HepG2 (cell line): ENCODE measurements around the gene RBFOX1.

Experiments used
- BATF2 ChIP-seq: sonication (generic); formaldehyde crosslinking; IDR thresholded peaks from 2 replicates; pipeline ENCODE4 v1.8.0; 2022; ENCODE audit warnings: mild to moderate bottlenecking, missing genetic modification reagents, moderate library complexity
- CTCF ChIP-seq: sonication (generic); formaldehyde crosslinking; IDR thresholded peaks from 2 replicates; pipeline ENCODE4 v1.5.0; 2020; ENCODE audit warnings: mild to moderate bottlenecking, missing genetic modification reagents, moderate library complexity
- FOXK2 ChIP-seq: fragments of 450-650 bp; IDR thresholded peaks from 2 replicates; pipeline ENCODE4 v1.6.1; 2016
- FOXP1 ChIP-seq, 2 experiments: fragments of 450-650 bp in 1 of 2; IDR thresholded peaks; 2 replicates each; pipeline ENCODE4 v1.6.1; 2017 to 2018; ENCODE audit warnings: antibody characterized with exemption in 1 of 2
- GZF1 ChIP-seq: sonication (generic); formaldehyde crosslinking; IDR thresholded peaks from 2 replicates; pipeline ENCODE4 v1.5.1; 2020; ENCODE audit warnings: mild to moderate bottlenecking, missing genetic modification reagents
- HDAC2 ChIP-seq: sonication (generic); formaldehyde crosslinking; IDR thresholded peaks from 2 replicates; pipeline ENCODE4 v1.4.0; 2020; ENCODE audit warnings: missing genetic modification reagents
- HMGA1 ChIP-seq: sonication (generic); formaldehyde crosslinking; conservative IDR thresholded peaks from 2 replicates; pipeline ENCODE4 v1.4.0; 2020; ENCODE audit warnings: missing genetic modification reagents
- PHF8 ChIP-seq: sonication (generic); formaldehyde crosslinking; IDR thresholded peaks from 2 replicates; pipeline ENCODE4 v1.5.0; 2020; ENCODE audit warnings: missing genetic modification reagents
- POLR2A ChIP-seq, 2 experiments: IDR thresholded peaks; 2 replicates each; pipeline ENCODE4 v1.6.1; 2011; ENCODE audit warnings: low read depth in 2 of 2, low read length in 2 of 2, mild to moderate bottlenecking in 1 of 2, moderate library complexity in 1 of 2; ENCODE audit not compliant: insufficient read depth in 1 of 2
- SP1 ChIP-seq, 2 experiments: fragments of 450-650 bp in 1 of 2; sonication (generic) in 1 of 2; formaldehyde crosslinking in 1 of 2; IDR thresholded peaks; 2 replicates each; pipeline versions ENCODE4 v1.4.0 to v1.6.1; 2016 to 2020; ENCODE audit warnings: missing genetic modification reagents in 1 of 2
- TAF15 ChIP-seq: fragments of 200-400 bp; formaldehyde crosslinking; IDR thresholded peaks from one replicate; pipeline ENCODE4 v1.6.1; 2018; ENCODE audit warnings: mild to moderate bottlenecking, low read depth, low read length; ENCODE audit not compliant: poor library complexity, severe bottlenecking
- ZFY ChIP-seq: sonication (generic); formaldehyde crosslinking; IDR thresholded peaks from 2 replicates; pipeline ENCODE4 v1.4.0; 2020; ENCODE audit warnings: missing genetic modification reagents
- TF ChIP-seq, protein P1 (sequence below): sonication (generic); formaldehyde crosslinking; IDR thresholded peaks from 2 replicates; pipeline ENCODE4 v1.4.0; 2020; ENCODE audit warnings: missing genetic modification reagents, borderline replicate concordance
- TF ChIP-seq, protein P2 (sequence below): sonication (generic); formaldehyde crosslinking; IDR thresholded peaks from 2 replicates; pipeline ENCODE4 v1.8.0; 2022; ENCODE audit warnings: low read depth, missing genetic modification reagents

DNA sequence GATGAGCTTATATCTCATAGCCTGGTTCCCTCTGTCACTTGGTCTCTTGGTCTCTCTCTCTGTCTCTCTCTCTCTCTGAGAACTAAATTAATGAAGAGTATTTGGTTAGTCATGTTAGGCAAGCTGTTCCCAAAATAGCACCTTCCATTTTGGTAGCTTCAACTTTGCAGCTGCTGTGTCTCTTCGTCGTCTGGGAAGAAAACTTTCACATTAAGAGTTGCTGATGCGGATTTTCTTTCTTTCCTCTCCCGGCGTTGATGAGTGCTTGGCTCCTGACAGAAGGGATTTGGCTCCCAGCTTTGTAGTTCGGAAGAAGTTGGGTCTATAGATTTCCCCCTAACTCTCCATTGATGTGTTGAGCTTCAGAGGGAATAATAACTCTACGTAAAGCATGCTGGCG lies at the start of gene RBFOX1:
- TF ChIP-seq BATF2 (CRISPR knock-in tag) (no peak), POLR2A (IDR thresholded peaks at IDR 0.05; ENCODE audit: insufficient read depth in 1 of 2, low read depth in 2 of 2, low read length in 2 of 2) (no peak), SP1 (IDR thresholded peaks at IDR 0.05) (no peak), SP1 (CRISPR knock-in tag; IDR thresholded peaks at IDR 0.05) (no peak), FOXP1 (IDR thresholded peaks at IDR 0.05) (no peak), FOXP1 (CRISPR knock-in tag; IDR thresholded peaks at IDR 0.05) (no peak), ZFY (CRISPR knock-in tag) (no peak), CTCF (CRISPR knock-in tag) (no peak), TAF15 (no peak), GZF1 (CRISPR knock-in tag) (no peak), PHF8 (CRISPR knock-in tag) (no peak), HMGA1 (CRISPR knock-in tag) (no peak), HDAC2 (CRISPR knock-in tag) (no peak), FOXK2 (no peak)
- TF ChIP-seq, protein P1, sequence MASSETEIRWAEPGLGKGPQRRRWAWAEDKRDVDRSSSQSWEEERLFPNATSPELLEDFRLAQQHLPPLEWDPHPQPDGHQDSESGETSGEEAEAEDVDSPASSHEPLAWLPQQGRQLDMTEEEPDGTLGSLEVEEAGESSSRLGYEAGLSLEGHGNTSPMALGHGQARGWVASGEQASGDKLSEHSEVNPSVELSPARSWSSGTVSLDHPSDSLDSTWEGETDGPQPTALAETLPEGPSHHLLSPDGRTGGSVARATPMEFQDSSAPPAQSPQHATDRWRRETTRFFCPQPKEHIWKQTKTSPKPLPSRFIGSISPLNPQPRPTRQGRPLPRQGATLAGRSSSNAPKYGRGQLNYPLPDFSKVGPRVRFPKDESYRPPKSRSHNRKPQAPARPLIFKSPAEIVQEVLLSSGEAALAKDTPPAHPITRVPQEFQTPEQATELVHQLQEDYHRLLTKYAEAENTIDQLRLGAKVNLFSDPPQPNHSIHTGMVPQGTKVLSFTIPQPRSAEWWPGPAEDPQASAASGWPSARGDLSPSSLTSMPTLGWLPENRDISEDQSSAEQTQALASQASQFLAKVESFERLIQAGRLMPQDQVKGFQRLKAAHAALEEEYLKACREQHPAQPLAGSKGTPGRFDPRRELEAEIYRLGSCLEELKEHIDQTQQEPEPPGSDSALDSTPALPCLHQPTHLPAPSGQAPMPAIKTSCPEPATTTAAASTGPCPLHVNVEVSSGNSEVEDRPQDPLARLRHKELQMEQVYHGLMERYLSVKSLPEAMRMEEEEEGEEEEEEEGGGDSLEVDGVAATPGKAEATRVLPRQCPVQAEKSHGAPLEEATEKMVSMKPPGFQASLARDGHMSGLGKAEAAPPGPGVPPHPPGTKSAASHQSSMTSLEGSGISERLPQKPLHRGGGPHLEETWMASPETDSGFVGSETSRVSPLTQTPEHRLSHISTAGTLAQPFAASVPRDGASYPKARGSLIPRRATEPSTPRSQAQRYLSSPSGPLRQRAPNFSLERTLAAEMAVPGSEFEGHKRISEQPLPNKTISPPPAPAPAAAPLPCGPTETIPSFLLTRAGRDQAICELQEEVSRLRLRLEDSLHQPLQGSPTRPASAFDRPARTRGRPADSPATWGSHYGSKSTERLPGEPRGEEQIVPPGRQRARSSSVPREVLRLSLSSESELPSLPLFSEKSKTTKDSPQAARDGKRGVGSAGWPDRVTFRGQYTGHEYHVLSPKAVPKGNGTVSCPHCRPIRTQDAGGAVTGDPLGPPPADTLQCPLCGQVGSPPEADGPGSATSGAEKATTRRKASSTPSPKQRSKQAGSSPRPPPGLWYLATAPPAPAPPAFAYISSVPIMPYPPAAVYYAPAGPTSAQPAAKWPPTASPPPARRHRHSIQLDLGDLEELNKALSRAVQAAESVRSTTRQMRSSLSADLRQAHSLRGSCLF (CRISPR knock-in tag), result no peak
- TF ChIP-seq, protein P2, sequence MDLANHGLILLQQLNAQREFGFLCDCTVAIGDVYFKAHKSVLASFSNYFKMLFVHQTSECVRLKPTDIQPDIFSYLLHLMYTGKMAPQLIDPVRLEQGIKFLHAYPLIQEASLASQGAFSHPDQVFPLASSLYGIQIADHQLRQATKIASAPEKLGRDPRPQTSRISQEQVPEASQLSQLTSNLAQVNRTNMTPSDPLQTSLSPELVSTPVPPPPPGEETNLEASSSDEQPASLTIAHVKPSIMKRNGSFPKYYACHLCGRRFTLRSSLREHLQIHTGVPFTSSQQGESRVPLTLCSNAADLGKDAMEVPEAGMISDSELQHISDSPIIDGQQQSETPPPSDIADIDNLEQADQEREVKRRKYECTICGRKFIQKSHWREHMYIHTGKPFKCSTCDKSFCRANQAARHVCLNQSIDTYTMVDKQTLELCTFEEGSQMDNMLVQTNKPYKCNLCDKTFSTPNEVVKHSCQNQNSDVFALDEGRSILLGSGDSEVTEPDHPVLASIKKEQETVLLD (CRISPR knock-in tag), result no peak
